ENCODE measurements around the gene TPSAB1. TPM values are rescaled to one million over a fixed set of nuclear protein-coding genes. Genes with fewer than 3 reads are reported as not detected.
"Not testable (repeated sequence)": the region's sequence is repeated elsewhere in the genome, so short reads cannot be mapped to it uniquely, and the experiment has no call there.

The TPSAB1 gene
- total RNA-seq, 1 experiment from 2014 or later = not detected

DNA sequence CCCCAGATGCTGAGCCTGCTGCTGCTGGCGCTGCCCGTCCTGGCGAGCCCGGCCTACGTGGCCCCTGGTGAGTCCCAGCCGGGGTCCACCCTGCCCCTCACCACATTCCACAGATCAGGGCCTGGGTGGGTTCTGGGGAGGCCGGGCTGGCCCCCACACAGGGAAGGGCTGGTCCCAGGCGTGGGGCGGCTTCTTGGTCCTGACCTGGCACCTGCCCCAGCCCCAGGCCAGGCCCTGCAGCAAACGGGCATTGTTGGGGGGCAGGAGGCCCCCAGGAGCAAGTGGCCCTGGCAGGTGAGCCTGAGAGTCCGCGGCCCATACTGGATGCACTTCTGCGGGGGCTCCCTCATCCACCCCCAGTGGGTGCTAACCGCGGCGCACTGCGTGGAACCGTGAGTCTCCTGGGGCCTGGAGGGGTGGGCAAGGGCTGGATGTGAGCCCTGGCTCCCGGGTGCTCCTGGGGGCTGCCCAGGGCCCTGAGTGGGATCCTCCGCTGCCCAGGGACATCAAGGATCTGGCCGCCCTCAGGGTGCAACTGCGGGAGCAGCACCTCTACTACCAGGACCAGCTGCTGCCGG, 15.9 kb downstream of the TPSAB1 start:
- not testable (repeated sequence) for H3K4me3 ChIP-seq; H3K27ac ChIP-seq; H3K9me3 ChIP-seq (replicated peaks); H3K36me3 ChIP-seq; DNase-seq (ENCODE audit: low read depth in 1 of 2, low spot score in 2 of 2); H3K4me1 ChIP-seq (replicated peaks)
- peaks cover 26% of the 10 kb centered on the region for H3K27me3 ChIP-seq (replicated peaks)

DNA sequence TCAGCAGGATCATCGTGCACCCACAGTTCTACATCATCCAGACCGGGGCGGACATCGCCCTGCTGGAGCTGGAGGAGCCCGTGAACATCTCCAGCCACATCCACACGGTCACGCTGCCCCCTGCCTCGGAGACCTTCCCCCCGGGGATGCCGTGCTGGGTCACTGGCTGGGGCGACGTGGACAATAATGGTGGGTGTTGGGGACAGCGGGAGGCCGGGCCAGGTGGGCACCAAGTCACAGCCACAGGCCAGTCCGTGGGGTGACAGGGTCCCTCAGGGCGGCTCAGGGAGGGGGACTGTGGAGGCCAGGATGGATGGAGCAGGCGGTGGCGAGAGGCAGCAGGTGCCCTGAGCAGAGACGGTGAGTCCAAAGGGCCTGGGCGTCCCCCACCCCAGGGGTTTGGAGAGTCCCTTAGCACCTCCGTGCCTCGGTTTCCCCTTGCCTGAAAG, 16.4 kb downstream of the TPSAB1 start:
- H3K27me3 ChIP-seq (replicated peaks) = peaks cover 31% of the 10 kb centered on the region
- no peak overlapping the region for H3K27ac ChIP-seq
- no peak overlapping the region for H3K4me3 ChIP-seq
- no peaks in the 10 kb centered on the region for H3K36me3 ChIP-seq
- DNase-seq (ENCODE audit: low read depth in 1 of 2, low spot score in 2 of 2) = no peak
- no peaks in the 10 kb centered on the region for H3K4me1 ChIP-seq (replicated peaks)
- H3K9me3 ChIP-seq (replicated peaks) = no peaks in the 10 kb centered on the region

DNA sequence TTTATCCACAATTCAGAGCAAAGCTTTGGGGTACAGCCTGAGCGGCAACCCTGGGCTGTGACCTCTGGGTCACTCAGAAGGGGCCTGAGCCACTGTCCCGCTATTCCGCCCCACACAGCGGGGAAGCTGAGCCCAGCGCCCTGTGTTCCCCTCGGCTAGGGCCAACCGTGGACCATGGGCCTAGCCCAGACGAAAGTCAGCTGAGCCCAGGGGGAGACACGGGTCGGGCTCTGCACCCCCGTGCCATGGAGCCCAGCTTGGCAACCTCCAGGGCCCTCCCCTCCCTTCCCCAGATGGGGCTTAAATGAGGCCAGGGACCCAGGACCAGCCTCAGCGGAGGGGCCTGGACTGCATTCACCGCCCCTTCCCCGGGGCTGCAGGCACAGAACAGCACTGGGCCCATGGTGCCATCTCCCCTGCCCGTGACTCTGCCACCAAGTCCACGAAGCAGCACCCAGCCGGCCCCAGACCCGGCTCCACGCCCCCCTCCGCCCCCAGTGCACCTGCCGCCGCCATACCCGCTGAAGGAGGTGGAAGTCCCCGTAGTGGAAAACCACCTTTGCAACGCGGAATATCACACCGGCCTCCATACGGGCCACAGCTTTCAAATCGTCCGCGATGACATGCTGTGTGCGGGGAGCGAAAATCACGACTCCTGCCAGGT, 17.2 kb downstream of the TPSAB1 start:
- Histone ChIP-seq H3K27ac (no peak overlapping the region), H3K4me3 (no peak overlapping the region), H3K27me3 (replicated peaks) (peaks cover 39% of the 10 kb centered on the region), H3K9me3 (replicated peaks) (no peaks in the 10 kb centered on the region), H3K4me1 (replicated peaks) (no peaks in the 10 kb centered on the region), H3K36me3 (no peaks in the 10 kb centered on the region)
- DNase-seq (ENCODE audit: low read depth in 1 of 2, low spot score in 2 of 2) = no peak

DNA sequence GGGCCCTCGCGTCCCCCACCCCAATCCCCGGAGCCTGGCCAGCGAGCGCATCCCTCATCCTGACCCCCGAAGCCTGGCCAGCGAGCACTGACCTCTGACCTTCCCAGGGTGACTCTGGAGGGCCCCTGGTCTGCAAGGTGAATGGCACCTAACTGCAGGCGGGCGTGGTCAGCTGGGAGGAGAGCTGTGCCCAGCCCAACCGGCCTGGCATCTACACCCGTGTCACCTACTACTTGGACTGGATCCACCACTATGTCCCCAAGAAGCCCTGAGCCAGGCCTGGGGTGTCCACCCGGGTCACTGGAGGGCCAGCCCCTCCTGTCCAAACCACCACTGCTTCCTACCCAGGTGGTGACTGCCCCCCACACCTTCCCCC, 17.7 kb downstream of the TPSAB1 start:
- Histone ChIP-seq H3K27me3 (replicated peaks) (peaks cover 42% of the 10 kb centered on the region), H3K9me3 (replicated peaks) (no peaks in the 10 kb centered on the region), H3K4me3 (no peak overlapping the region), H3K27ac (no peak overlapping the region), H3K36me3 (no peaks in the 10 kb centered on the region), H3K4me1 (replicated peaks) (no peaks in the 10 kb centered on the region)
- no peak for DNase-seq (ENCODE audit: low read depth in 1 of 2, low spot score in 2 of 2)

DNA sequence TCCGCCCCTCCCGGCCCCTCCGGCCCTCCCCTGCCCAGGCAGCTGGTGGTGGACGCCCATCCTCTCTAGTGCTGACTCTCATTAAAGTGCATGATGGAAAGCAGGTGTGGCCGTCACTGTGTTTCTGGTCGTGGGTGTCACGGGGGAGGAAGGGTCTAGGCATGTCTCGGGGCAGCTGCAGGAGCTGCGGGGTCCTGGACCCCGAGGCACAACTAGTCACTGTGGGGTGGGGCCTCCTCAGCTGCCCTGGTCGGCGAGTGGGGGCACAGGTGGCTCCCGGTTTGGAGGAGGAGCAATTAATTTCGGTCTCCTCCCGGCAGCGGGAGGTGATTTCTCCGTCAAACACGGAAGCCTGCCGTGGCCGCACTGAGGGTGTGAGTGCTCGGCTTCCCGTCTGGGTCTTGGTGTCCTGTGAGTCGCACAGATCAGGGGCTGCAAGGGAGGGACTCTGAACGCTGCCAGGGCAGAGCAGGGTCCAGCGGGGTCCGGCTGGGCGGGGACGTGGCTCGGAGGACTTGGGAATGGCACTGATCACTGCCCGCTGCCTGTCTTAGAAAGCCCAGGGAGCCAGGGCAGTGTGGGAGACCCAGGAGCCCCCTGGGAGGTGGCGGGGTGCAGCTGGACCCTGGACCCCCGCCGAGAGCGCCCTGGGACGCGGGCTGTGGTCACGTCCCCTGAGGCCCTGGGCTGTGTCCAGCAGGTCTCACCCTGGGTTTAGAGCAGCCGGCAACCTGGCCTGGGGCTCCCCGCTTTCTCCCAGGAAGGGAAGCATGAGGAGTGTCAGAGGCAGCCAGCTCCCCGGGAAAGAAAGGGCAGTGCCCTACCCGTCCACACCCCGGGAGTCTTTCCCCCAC, 18.6 kb downstream of the TPSAB1 start:
- no peaks in the 10 kb centered on the region for H3K36me3 ChIP-seq
- H3K4me3 ChIP-seq = no peak overlapping the region
- no peaks in the 10 kb centered on the region for H3K4me1 ChIP-seq (replicated peaks)
- no peak for DNase-seq (ENCODE audit: low read depth in 1 of 2, low spot score in 2 of 2)
- H3K27me3 ChIP-seq (replicated peaks) = peaks cover 42% of the 10 kb centered on the region
- H3K9me3 ChIP-seq (replicated peaks) = no peaks in the 10 kb centered on the region
- H3K27ac ChIP-seq = no peak overlapping the region

DNA sequence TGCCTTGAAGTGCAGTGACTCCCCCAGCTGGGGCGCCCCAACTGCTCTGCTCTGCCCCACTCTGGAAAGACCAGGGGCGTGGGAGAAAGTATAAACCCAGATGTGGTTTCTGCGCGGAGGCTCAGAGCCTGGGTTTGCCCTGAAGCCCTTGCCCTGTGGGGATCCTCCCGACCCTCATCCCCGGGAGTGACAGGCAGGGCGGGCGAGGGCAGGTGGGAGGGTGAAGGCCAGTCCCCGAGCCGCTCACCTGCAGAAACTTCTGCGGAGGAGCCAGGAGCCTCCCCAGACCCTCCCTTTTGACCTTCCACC, 19.2 kb downstream of the TPSAB1 start:
- peaks cover 42% of the 10 kb centered on the region for H3K27me3 ChIP-seq (replicated peaks)
- H3K4me1 ChIP-seq (replicated peaks) = no peaks in the 10 kb centered on the region
- no peak overlapping the region for H3K27ac ChIP-seq
- H3K4me3 ChIP-seq = no peak overlapping the region
- no peaks in the 10 kb centered on the region for H3K9me3 ChIP-seq (replicated peaks)
- H3K36me3 ChIP-seq = no peaks in the 10 kb centered on the region
- DNase-seq (ENCODE audit: low read depth in 1 of 2, low spot score in 2 of 2) = no peak

DNA sequence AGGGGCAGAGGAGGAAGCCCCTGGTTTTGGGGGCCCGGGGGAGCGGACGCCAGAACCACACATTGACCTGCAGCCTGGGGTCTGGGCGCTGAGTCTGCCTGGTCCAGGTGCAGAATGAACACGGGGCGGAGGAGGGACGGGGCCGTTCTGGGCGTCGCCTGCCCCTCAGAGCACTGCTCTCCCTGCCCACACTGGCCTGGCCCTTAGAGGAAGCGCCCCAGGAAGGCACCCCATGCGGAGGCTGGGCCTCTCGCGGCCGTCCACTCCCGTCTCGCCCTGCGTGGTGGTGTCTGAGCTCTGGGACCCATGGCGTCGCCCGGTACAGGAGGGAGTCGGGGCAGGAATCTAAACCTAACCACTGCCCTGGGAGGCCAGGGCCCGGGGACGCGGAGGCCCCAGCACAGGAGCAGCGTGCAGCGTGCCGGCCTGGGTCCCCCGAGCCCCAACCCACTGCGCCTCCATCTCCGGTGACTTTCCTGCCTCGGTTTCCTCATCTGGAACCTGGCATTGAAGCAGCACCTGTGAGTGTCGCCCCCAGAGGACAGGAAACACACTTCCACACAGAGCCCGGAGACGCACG, 19.7 kb downstream of the TPSAB1 start:
- H3K36me3 ChIP-seq = no peaks in the 10 kb centered on the region
- no peaks in the 10 kb centered on the region for H3K9me3 ChIP-seq (replicated peaks)
- no peak overlapping the region for H3K27ac ChIP-seq
- no peak for DNase-seq (ENCODE audit: low read depth in 1 of 2, low spot score in 2 of 2)
- no peaks in the 10 kb centered on the region for H3K4me1 ChIP-seq (replicated peaks)
- H3K27me3 ChIP-seq (replicated peaks) = peaks cover 42% of the 10 kb centered on the region
- H3K4me3 ChIP-seq = no peak overlapping the region

DNA sequence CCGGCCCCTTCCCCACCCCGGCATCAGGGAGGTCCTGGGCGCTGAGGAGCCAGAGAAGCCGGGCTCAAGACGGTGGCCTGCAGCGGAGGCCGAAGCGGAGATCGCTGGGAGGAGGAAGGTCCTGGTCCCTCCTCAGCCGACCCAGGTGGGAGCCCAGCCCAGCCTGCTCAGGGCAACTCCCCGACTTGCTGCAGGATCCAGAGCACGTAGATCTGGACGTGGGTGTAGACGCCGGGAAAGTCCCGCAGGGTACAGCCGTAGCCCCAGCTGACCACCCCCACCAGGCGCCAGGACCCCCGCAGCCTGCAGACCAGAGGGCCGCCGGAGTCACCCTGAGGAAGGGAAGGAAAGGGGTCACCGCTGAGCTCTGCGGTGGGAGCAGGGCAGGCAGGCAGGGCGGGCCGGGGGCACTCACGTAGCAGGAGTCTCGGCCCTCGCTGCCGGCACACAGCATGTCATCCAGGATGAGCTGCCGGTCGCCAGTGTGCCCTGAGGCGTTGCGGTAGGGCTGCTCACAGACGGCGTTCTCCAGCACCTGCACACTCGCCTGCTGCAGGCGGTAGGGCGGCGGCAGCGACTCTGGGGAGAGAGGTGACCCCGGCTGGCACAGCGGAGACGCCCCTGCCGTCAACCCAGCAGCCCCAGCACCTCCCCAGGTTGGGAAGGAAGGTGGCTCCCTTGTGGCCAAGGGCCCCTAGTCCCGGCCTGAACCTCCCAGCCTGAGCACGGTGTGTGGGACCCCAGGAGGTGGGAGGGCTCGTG, 20.8 kb downstream of the TPSAB1 start:
- no peak overlapping the region for H3K4me3 ChIP-seq
- H3K27ac ChIP-seq = no peak overlapping the region
- H3K4me1 ChIP-seq (replicated peaks) = no peaks in the 10 kb centered on the region
- peaks cover 42% of the 10 kb centered on the region for H3K27me3 ChIP-seq (replicated peaks)
- H3K9me3 ChIP-seq (replicated peaks) = no peaks in the 10 kb centered on the region
- DNase-seq (ENCODE audit: low read depth in 1 of 2, low spot score in 2 of 2) = no peak
- no peaks in the 10 kb centered on the region for H3K36me3 ChIP-seq

DNA sequence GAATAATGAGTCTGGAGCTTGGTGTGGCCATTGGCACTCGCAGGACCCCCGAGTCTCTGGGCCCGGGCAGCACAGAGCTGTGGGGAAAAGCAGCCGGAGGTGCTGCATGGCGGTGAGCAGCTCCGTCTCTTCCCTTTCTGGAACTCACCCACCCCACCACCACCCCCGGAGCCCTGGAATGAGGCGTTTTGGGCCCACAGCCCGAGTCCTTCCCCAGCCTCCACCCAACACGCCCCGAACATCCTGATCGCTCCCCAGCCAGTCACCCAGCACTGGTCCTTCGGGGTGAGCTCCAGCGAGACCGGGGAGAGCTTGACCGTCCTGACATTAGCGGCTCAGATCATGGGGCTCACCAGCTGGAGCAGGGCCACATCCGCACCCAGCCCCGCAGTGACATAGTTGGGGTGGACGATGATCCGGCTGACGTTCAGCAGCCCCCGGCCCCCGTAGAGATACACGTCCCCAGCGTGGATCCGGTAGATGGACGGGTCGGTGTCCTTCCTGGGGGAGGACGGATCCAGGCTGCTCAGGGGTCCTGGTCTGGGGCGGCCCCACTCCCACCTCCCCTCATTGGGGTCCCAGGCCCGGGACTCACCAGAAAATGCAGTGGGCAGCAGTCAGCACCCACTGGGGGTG, 21.8 kb downstream of the TPSAB1 start:
- no peak for DNase-seq (ENCODE audit: low read depth in 1 of 2, low spot score in 2 of 2)
- no peaks in the 10 kb centered on the region for H3K9me3 ChIP-seq (replicated peaks)
- no peaks in the 10 kb centered on the region for H3K36me3 ChIP-seq
- H3K4me1 ChIP-seq (replicated peaks) = no peaks in the 10 kb centered on the region
- no peak overlapping the region for H3K27ac ChIP-seq
- H3K4me3 ChIP-seq = no peak overlapping the region
- H3K27me3 ChIP-seq (replicated peaks) = peaks cover 39% of the 10 kb centered on the region

DNA sequence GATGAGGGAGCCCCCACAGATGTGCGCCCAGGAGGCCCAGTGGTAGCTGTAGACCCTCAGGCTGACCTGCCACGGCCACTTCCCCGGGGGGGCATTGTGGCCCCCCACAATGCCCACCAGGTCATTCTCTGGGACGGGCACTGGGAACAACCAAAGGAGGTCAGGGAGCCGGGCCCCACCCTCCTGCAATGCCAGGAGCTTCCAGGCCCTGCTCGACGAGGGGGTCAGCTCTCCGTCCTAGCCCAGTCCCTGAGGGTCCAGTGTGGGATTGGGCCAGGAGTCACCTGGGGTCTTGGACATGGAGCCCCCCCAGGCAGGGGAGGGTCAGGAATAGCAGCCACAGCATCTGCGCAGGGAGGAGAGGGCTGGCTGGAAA, 22.3 kb downstream of the TPSAB1 start:
- Histone ChIP-seq H3K36me3 (no peaks in the 10 kb centered on the region), H3K4me1 (replicated peaks) (no peaks in the 10 kb centered on the region), H3K4me3 (no peak overlapping the region), H3K27me3 (replicated peaks) (peaks cover 42% of the 10 kb centered on the region), H3K9me3 (replicated peaks) (no peaks in the 10 kb centered on the region), H3K27ac (no peak overlapping the region)
- no peak for DNase-seq (ENCODE audit: low read depth in 1 of 2, low spot score in 2 of 2)

DNA sequence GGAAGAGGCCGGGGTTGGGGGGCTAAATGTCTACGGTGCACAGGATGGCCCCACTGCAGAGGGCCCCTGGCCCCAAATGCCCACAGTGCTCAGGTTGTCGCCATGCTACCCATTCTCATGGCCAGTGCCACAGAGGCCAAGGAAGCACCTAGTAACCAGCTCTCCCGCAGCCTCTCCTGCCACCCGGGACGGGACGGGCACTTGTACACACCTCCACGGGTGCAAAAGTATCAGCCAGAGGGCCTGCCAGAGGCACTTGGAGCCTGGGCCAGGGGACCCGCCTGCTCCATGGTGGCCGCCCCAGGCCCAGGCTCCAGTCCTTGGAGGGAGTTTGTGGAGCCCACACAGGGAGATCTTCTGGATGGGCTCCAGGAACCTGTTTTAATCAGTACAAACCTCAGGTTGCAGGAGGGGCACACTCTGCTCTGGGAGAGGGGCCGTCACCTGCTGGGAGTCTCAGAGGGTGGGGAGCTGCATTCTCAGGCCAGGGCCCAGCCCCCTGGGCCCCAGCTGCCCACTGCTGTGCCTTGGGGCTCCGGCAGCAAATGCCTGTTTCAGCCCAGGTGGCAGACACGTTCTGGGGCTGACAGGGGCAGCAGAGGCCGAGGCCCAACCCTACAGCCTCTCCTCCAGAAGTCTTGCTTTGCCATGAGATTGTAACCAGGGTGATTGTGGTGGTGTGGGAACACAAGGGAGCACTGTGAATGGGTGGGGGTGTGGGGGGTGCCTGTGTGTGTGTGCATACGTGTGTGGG, 23.3 kb downstream of the TPSAB1 start:
- peaks cover 51% of the 10 kb centered on the region for H3K27me3 ChIP-seq (replicated peaks)
- H3K4me3 ChIP-seq = no peak overlapping the region

DNA sequence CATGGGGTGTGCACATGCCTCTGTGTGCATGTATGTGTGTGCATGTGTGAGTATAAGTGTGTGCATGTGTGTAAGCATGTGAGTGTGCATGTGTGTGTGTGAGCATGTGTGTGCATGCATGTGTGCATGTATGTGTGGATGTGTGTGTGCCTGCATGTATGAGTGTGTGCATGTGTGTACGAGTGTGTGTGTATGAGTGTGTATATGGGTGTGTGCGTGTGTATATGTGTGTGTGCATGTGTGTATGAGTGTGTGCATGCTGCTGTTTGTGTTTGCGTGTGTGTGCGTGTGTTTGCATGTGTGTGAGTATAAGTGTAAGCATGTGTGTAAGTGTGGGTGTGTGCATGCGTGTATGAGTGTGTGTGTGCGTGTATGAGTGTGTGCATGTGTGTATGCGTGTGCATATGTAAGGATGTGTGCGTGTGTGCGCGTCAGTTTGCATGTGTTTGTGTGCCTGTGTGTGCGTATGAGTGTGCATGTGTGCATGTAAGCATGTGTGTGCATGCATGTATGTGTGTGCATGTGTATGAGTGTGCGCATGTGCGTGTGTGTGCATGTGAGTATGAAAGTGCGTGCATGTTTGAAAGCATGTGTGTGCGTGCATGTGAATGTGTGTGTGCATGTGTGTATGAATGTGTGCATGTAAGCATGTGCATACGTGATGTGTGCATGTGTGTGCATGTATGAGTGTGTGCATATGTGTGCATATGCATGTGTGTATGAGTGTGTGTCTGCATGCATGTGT, 24.0 kb downstream of the TPSAB1 start:
- Histone ChIP-seq H3K9me3 (replicated peaks) (no peaks in the 10 kb centered on the region), H3K27me3 (replicated peaks) (peaks cover 48% of the 10 kb centered on the region), H3K36me3 (no peaks in the 10 kb centered on the region), H3K4me3 (no peak overlapping the region), H3K4me1 (replicated peaks) (no peaks in the 10 kb centered on the region), H3K27ac (no peak overlapping the region)
- DNase-seq (ENCODE audit: low read depth in 1 of 2, low spot score in 2 of 2) = no peak

More for the DNA sequence above, 23.3 kb downstream of the TPSAB1 start:
- Histone ChIP-seq H3K9me3 (replicated peaks) (no peaks in the 10 kb centered on the region), H3K4me1 (replicated peaks) (no peaks in the 10 kb centered on the region), H3K27ac (no peak overlapping the region), H3K36me3 (no peaks in the 10 kb centered on the region)
- no peak for DNase-seq (ENCODE audit: low read depth in 1 of 2, low spot score in 2 of 2)
